ENCODE measurements around the gene AIP.
"Not testable (repeated sequence)": the region's sequence is repeated elsewhere in the genome, so short reads cannot be mapped to it uniquely, and the experiment has no call there.

AIP gene

DNA sequence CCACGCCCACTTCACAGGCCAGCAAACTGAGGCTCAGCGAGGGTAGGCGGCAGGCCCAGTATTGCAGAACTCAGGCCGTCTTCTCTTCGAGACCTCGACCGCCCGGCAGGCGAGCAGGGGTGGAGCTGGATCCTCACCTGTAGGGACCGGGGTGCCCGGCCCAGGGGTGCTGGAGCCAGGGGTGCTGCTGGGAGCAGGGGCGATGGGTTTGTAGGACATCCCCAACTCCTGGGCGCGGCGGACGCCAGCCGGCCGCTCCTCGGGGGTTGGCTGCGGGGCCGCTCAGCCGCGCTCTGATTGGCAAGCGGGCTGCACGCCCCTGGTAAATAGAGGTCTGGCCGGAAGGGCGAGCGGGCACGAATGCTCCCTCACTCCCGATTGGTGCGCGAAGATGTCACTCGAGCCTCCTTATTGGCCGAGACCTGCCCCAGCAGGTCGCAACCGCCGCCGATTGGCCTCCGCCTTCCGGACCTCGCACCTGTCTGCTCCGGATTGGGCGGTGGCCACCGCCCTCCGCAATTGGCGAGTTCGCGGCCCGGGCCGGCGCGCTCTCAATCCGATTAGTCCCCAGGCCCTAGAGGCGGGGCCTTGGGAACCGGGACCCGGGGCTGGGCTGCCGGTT lies 25.1 kb downstream of the AIP start, which contains the start of gene CDK2AP2:
Gene CDK2AP2 (minus strand): TSS at position 299 of the 622 bp plus-strand sequence. CDS start 80 bp downstream, at position 219.
- peak; percentile 100 for DNase-seq

DNA sequence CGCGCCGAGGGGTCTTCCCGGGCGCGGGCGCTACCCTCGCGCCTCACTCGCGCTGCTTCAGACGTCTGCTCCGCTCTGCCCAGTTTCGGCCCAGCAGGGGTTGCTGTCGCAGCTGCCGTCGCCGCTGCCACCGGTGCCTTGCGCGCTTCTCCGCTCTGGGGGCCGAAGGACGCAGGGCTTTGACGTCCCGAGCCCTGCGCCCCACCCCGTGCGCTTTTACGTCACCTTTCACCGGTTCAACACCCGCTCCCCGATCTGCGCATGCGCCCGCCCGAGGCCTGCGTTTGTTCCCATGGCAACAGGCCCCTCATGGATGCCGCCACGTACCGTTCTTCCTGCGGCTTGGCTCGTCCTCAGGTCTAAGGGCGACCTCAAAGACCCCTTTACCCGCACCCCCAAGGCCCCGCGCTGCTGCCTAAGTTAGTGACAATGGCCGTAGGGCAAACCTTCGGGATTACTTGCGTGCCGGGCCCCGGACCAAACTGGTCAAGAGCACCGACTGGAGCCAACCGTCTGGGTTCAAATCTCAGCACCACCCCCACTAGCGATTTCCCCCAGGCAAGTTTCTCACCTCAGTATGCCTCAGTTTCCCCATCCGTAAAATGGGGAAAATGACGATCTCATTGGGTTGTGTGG lies 25.8 kb downstream of the AIP start:
- DNase-seq: peak; percentile 97

GRCh38 chr11:67510023-67510345 lies 27.2 kb downstream of the AIP start:
- no peak for DNase-seq

DNA sequence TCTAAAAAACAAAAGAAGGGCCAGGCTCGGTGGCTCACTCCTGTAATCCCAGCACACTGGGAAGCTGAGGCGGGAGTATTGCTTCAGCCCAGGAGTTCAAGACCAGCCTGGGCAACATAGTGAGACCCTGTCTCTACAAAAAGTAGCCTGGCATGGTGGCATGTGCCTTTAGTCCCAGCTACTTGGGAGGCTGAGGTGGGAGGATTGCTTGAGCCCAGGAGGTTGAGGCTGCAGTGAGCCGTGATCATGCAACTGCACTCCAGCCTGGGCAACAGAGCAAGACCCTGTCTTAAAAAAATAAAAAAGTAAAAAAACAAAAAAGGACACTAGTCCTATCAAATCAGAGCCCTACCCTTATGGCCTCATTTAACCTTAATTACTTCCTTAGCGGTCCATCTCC lies 28.7 kb downstream of the AIP start:
- DNase-seq: not testable (repeated sequence)

GRCh38 chr11:67514116-67514515 lies 31.3 kb downstream of the AIP start:
- no peak for DNase-seq

DNA sequence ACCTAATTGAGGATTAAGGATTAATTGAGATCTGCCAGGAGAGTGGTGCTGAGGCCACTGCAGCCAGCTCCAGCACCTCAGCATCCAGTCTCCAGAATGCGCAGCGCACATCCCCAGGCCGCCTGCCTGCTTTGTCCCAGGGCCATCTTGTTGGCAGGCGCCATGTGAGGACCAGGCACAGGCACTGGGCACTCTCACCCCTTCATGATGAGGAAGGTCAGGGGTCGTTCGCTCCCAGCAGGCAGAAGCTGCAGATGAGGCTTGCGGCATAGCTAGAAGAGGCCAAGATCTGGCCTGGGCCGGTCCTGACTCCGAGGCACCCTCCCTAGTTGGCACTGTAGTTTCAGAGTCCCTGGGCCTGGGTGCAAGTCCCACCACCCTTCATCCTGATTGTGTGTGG lies 34.0 kb downstream of the AIP start:
- DNase-seq: no peak

DNA sequence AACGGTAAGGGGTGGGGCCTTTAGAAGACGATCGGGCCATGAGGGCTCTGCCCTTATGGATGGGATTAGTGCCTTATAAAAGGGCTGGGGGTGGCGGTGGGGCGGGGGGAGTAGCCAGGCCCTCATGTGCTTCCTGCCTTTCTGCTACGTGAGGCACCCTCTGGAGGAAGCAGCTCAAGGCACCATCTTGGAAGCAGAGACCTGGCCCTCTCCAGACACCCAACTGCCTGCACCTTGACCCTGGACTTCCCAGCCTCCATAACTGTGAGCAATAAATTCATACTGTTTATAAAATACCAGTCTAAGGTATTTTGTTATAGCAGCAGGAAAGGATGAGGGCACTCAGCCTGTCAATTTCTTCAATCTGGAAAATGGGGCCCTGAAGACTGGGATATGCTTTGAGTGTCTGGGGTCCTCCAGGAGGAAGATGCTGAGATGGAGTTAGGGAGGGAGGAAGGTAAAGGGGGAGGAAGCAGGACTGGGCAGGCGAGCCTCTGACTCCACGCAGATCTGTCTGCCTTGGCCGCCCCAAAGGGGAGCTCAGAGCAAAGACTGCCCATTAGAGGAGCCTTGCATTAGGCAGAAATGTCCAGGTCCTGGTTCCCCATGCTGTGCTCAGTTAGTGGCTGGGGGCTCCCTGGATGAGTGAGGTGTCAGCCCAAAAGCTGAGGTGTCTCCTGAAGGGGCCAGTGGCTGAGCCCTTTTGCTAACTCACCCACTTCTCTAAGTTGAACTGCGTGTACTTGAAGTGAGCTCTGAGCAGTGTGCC lies 35.1 kb downstream of the AIP start:
- no peak for DNase-seq

DNA sequence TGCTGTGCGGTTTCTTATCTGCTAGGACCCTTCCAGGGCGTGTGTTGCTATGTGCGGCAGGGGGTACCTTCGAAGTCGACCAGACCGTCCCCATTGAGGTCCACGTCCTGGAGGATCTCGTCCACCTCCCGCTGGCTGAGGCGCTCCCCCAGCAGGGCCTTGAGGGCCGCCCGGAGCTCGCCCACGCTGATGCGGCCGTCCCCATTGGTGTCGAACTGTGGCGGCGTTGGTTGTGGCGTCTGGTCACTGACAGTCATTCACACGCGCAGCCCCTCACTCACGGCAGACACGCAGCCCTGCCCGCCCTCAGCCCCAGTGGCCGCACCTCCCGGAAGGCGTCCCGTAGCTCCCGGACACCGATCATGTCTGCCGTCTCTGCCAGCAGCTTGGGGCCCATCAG lies 36.9 kb downstream of the AIP start:
- DNase-seq: no peak

DNA sequence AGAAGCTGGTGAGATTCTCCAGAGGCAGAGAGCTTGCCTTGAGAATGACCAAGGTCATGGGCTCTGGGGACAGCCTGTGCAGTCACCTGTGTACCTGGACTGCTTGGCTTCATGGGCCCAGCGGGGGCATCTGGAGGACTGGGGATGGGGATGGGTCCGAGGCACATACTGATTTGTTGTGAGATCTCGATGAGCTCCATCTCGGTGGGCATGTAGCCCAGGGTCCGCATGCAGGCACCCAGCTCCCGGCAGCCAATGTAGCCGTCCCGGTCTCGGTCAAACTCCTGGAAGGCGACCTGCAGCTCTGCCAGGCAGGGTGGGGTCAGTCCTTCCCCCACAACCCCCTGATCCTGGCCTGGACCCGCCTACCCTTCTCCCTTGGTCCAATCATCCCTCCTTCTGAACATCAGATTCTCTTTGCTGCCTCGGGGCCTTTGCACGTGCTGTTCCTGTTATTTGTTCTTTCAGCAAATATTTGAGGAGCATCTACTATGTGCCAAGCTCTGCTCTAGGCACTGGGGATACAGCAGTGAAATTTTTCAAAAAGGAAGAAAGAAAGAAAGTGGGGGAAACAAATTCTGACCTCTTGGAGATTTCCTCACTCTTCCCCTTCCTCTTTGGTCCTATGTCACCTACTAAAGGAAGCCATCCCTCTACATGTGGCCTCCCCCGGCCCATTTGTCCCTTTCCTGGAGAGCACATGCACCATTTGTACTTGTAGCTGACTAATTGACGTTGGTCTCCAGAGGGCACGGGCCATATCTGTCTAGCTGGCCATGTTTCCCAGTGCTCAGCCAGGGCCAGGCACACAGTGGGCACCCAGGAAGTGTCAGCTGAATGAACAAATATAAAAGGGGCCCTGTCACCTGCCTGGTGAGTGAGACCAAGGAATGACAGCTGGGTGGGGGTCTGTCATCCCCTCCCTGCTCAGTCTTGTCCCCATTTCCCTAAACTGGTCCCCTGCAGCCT lies 38.3 kb downstream of the AIP start:
- DNase-seq: no peak

- no peak for DNase-seq
Measured at GRCh38 chr11:67521924-67522323, 39.1 kb downstream of the AIP start.

DNA sequence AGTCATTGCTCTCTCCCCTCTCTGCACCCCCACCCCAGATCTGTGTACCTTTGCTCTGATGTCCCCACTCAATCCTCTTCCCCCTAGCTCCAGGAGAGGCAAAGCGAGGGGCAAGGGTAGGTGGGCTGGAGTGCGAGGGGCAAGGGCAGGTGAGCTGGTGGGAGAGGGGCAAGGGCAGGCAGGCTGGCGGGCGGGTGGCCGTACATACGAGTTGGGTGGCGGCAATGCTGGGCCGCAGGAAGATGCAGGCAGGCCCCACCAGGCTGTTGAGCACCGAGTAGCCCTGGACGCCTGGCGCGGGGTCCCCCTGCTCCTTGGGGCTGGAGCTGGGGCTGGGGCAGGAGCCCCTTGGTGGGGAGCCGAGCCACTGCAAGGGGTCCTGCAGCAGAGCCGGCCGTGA lies 39.5 kb downstream of the AIP start:
- no peak for DNase-seq

DNA sequence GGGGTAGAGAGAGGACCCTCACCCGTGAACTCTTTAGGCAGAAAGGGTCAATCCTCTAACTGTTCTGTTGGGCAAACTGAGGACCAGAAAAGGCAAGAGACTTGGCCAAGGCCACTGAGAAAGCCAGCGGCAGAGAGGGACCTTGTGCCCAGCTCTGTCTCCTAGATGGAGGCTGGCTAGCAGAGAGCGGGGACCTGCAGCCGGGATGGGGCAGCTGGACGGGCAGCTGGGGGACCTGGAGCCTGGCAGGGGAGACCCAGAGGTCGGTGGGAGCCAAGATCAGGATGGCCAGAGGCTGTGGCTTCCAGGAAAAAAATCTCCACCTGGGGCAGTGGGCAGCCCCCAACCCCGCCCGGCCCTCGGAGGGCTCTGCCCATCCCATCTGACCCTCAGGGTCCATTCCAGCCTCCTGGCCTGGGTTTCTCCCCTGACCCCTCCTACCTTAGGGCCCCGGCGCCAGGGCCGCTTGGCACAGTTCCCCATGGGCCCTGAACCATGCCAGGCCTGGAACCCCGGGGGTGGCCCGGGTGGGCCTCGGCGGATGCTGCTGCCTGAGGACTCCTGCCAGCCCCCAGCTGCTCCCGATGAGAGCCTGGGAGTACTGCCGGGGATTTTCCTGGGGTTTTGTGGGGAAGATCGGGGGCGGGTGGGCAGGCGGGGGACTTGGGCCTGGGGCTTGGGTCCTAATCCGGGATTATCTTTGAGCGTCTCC lies 40.2 kb downstream of the AIP start, which contains the start of gene CABP2:
Gene CABP2 (minus strand): TSS at position 603 of the 712 bp plus-strand sequence. CDS start 120 bp downstream, at position 483.
- no peak for DNase-seq

DNA sequence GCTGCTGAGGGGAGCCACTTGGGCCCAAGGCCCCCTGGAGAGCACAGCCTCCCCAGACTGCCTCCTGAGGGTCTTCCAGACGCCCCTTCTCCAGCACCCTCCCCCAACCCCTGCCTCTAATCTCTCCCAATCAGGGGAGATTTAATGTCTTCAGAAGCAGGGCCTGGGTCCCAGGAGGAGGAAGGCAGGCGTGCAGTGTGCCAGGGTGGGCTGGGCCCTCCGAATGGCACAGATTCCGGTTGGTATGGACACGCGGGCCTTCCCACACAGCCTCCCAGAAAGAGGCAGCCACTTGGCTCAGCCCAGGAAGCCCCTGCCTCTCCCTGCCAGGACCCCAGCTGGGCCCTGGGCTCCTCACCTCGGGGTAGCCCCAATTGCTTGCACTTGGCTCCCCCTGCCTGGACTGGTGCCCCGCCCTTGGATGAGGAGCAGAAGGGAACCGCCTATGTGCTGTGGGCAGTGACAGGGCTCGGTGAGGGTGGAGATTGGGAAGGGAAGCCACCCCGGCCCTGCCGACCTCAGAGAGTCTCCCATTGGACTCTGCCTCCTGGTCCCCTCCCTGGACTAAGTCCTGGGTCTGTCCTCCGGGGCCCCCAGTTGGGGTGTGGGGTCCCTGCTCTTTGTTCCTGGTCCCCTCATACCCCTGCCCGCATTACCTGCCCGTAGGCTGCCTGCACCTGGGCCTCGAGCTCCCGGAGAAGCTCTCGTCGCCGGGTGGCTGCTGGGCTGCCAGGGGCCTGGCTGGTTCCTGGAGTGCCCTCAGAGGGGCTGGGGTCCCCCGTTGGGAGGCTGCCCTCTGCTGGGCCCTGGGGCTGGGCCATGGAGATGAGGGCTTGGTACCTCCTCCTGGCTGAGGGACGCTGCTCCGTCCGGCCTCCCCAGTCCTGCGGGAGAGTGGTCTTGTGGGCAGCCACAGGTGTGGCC lies 41.0 kb downstream of the AIP start:
- DNase-seq: no peak

DNA sequence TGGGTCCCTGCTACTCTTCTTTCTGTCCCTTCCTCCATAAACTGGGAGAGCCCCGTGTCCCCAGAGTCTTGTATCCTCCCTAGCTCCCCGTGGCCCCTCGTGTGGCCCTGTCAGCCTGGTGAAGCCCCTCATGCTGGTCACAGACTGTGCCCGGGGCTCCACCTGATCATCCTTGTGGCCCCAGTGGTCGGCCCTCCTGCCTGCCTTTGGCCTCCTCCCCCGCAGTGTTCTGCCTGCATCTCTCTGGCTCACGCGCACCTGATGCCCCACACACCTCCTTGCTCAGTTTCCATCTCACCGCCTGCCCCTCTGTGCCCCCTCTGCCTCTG lies 41.6 kb downstream of the AIP start:
- no peak for DNase-seq

DNA sequence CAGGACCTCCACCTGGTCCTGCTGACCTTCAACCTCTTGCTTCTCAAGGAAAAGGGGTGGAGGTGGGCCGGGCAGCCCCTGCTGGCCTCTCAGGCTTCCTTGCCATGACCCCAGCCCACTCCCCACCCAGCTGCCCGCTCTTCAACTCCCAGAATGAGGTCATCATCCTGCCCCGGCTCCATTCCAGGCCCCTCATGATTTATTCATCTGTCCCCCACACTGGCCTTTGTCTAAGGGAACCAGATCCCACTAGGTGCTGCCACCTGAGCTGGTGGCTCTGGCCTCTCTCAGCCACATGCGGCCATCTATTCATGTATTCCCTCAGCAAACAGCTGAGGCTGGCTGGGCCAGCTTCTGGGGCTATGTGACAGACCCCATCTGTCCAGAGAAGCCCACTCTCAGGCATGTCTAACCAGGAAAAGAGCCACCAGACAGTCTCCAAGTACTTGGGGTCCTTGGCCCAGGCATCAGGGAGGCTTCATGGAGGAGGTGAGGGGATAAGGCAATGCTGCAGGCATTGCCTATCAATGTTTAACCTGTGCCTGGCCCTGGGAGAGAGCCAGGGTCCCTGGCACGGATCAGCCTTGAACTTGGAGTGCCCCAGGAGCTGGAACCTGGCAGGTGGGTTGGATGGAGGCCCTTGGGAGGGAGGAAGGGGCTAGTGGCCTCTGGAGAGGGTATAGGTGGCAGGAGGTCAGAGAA lies 42.6 kb downstream of the AIP start:
- peak; percentile 46 for DNase-seq

- peak; percentile 11 for DNase-seq
Measured at GRCh38 chr11:67528376-67528775, 45.5 kb downstream of the AIP start.

- no peak for DNase-seq
Measured at GRCh38 chr11:67530282-67530592, 47.4 kb downstream of the AIP start.

GRCh38 chr11:67532889-67533288 lies 50.1 kb downstream of the AIP start:
- DNase-seq: no peak

- DNase-seq: no peak
Measured at GRCh38 chr11:67534070-67534679, 51.3 kb downstream of the AIP start.

GRCh38 chr11:67535561-67535960 lies 52.7 kb downstream of the AIP start:
- no peak for DNase-seq
